Activated naive CD4-positive, alpha-beta T cell treated with anti-CD3 and anti-CD28 coated beads for 36 hours (primary cell): ENCODE measurements around the gene THSD4. TPM values are rescaled to one million over a fixed set of nuclear protein-coding genes. Genes with fewer than 3 reads are reported as not detected.

ENCODE experiments used
- CTCF ChIA-PET: fragments of 350-600 bp; sonication (Branson Sonifier 250); formaldehyde crosslinking; loops from one replicate; lab custom pipeline; 2021; ENCODE audit warnings: antibody characterized with exemption; lab: Charles Lee
- DNase-seq: peaks from one replicate; pipeline ENCODE4 v3.0.0-alpha.2; 2020
- H3K27ac Mint-ChIP-seq: one replicate; pipeline ENCODE4 v1.8.0; 2021; ENCODE audit warnings: mild to moderate bottlenecking, mixed read lengths
- H3K27me3 Mint-ChIP-seq: one replicate; pipeline ENCODE4 v1.8.0; 2021; ENCODE audit warnings: low read depth, mixed read lengths
- H3K36me3 Mint-ChIP-seq: one replicate; pipeline ENCODE4 v1.8.0; 2021; ENCODE audit warnings: low read depth, mixed read lengths
- H3K4me1 Mint-ChIP-seq: one replicate; pipeline ENCODE4 v1.8.0; 2021; ENCODE audit warnings: low read depth, mixed read lengths
- H3K4me3 Mint-ChIP-seq: one replicate; pipeline ENCODE4 v1.8.0; 2021; ENCODE audit warnings: mild to moderate bottlenecking, moderate library complexity, mixed read lengths
- H3K9me3 Mint-ChIP-seq: one replicate; pipeline ENCODE4 v1.8.0; 2021; ENCODE audit warnings: mixed read lengths
- intact Hi-C: fragments of 100-400 bp; cut with micrococcal nuclease; formaldehyde crosslinking; loops from one replicate; pipeline ENCODE4 v1.15.1; 2023
- total RNA-seq, 2 experiments: library from RNA; stranded (reverse); gene quantifications; one replicate each; pipeline ENCODE4 v1.2.3, GENCODE V29; 2021

THSD4 gene
- total RNA-seq, 2 experiments from 2014 or later: not detected

DNA sequence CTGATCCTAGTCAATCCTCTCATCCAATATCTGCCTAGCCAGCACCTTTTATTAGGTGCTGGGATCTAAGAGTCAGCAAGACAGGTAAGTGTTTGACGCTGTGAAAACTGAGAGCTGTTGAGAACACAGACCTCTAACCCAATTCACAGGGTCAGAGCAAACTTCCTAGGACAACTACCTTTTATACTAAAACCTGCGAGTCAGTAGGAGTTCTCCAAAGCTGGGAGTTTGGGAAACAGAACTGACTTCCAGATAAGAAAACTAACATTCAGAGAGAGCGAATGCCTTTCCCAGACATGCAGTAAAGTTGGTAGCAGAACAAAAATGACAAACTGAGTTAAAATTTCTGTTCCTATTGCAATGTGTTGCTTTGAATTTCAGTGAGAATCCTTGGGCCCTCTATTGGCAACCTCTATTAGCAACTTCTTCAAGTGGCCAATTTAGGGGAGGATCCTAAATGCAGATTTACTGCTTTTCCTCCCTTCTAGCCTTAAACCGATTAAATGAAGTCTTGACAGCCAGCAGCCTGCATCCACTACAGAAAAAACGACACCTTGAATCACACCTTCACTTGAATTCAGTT is 706.4 kb downstream of the THSD4 start:
- no peaks in the 10 kb centered on the region for H3K4me1 Mint-ChIP-seq
- no peak overlapping the region for H3K27ac Mint-ChIP-seq
- H3K9me3 Mint-ChIP-seq: peaks cover 49% of the 10 kb centered on the region
- H3K4me3 Mint-ChIP-seq: no peak overlapping the region
- peaks cover 40% of the 10 kb centered on the region for H3K36me3 Mint-ChIP-seq
- DNase-seq: no peak
- intact Hi-C loops: no loop called here
- H3K27me3 Mint-ChIP-seq: no peaks in the 10 kb centered on the region
- CTCF ChIA-PET: no interaction called here

DNA sequence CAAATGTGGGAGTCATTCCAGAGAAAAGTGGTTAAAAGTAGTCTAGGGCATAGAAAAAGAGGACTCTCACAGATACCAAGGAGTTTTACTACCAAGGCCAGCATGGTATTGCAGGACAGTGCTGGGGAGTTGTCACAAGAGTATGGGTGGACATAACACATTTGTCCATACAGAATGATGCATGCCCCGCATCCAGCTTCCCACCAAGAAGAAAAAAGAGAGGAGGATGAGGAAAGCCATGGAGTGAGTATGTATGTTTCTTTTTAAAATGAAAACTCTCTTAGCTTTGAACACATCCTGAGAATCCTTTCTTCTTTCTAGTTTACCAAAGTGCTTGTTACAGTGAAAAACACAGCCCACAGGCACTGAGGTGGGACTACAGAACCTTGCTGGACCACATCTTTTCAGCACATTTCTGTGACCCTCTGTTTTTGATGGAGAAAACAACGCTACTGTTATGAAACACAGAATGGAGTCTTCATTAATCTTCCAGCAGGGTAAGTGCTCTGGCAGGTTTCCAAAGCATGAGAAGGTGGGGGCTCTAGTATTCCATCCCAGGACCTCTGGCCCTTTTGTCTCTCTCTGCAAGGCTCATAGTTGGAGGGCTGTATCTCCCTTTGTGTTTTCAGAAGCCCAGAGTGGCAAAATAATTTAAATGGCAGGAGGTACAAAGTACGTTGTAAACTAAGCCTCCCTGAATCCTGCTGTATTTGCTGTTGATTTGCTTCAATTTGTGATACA is 707.8 kb downstream of the THSD4 start:
- Mint-ChIP-seq H3K36me3 (peaks cover 54% of the 10 kb centered on the region), H3K27me3 (no peaks in the 10 kb centered on the region), H3K4me1 (no peaks in the 10 kb centered on the region), H3K4me3 (no peak overlapping the region), H3K27ac (no peak overlapping the region), H3K9me3 (peaks cover 47% of the 10 kb centered on the region)
- CTCF ChIA-PET: interaction anchor here (0.6 kb wide), 1 partner anchor 1496 kb away, joined by 3 read pairs; no protein-coding TSS in a partner anchor
- DNase-seq: no peak
- intact Hi-C loops: no loop called here

DNA sequence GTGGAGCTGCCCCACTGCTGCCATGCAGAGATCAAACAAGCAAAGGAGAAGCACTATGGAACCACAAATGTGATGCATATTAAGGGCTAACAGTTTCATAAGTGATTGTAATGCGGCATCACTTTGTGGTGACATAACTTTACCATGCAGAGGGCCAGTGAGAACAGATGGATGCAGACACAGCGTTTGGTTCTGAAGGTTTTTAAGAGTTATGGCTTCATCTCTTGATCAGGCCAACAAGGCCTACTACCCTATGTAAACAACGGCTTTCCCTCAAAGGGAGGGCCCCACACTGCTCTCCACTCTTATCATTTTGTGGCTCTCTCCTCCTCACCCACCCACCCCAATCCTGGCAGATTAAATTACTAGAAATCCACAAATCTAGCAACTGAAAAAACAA is 708.5 kb downstream of the THSD4 start:
- no peak for DNase-seq
- intact Hi-C loops: no loop called here
- H3K27me3 Mint-ChIP-seq: no peaks in the 10 kb centered on the region
- H3K4me1 Mint-ChIP-seq: no peaks in the 10 kb centered on the region
- CTCF ChIA-PET: no interaction called here
- peaks cover 43% of the 10 kb centered on the region for H3K9me3 Mint-ChIP-seq
- peaks cover 61% of the 10 kb centered on the region for H3K36me3 Mint-ChIP-seq
- H3K4me3 Mint-ChIP-seq: no peak overlapping the region
- no peak overlapping the region for H3K27ac Mint-ChIP-seq

DNA sequence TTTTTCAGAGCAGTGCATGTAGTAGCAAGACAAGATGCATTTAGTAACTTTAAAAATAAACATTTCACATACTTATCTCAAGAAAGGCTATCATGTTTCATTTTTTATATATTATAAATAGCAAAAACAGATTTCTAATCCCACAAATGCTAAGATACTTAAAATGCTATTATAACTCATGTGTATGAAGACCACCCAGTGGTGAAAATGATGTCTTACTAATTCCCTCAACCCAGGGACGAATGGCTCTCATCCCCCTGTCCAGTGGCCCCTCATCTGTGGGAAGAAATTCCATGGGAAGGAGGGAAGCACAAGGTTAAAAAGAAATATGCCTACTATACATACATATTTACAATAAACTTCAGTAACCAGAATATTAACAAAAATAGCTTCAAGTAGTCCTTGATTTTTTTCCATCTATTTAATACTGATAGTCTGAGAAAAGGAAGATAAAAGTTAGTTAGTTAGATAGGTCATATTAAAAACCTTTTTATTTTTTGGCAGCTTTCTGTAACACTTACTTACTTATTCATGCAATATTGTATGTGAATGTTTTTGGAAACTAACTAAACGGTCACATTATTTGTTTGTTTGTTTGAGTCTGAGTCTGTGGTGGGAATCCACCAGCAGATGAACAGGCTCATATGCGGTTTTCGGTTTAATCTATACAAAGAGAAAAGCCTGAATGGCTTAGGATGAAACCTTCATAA is 709.9 kb downstream of the THSD4 start:
- CTCF ChIA-PET: no interaction called here
- Mint-ChIP-seq H3K27ac (no peak overlapping the region), H3K4me3 (no peak overlapping the region), H3K36me3 (peaks cover 74% of the 10 kb centered on the region), H3K4me1 (no peaks in the 10 kb centered on the region), H3K9me3 (peaks cover 38% of the 10 kb centered on the region), H3K27me3 (no peaks in the 10 kb centered on the region)
- intact Hi-C loops: no loop called here
- no peak for DNase-seq

DNA sequence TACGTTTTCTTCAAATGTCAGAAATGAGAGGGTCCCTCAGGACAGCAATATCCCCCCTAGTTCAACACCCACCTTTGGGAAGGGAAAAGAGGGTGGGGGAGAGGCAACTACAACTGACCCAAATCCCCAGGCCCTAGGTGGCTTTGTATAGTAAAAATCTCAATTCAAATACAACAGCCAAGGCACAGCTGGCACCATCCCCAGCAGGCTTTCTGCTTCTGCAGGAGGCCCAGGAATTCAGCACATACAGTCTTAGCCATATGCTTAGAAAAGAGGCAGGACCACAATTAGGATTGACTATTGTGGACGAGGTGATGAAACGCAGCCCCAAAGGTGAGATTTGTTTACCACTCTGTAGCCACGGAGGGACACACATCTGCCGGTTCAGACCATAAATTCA is 710.9 kb downstream of the THSD4 start:
- CTCF ChIA-PET: no interaction called here
- Mint-ChIP-seq H3K4me3 (no peak overlapping the region), H3K4me1 (no peaks in the 10 kb centered on the region), H3K27ac (no peak overlapping the region), H3K9me3 (peaks cover 31% of the 10 kb centered on the region), H3K36me3 (peaks cover 75% of the 10 kb centered on the region), H3K27me3 (no peaks in the 10 kb centered on the region)
- intact Hi-C loops: no loop called here
- no peak for DNase-seq

DNA sequence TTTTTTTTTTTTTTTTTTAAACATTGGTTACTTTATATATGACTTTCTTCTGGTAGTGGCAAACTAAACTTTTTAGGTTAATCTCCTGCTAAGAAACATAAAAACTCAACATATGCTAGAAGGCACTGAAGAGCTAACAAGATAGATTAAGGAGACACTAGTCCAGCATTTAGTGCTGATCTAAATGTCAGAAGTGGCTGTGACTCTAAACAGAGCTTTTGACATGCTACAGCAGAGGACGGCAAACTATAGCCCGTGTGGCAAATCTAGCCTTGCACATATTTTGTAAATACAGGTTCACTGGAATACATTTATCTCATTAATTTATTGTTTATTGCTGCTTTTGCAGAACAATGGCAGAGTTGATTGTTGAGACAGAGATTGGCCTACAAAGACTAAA is 715.7 kb downstream of the THSD4 start:
- Mint-ChIP-seq H3K27ac (no peak overlapping the region), H3K4me3 (no peak overlapping the region), H3K36me3 (peaks cover 45% of the 10 kb centered on the region), H3K4me1 (no peaks in the 10 kb centered on the region), H3K27me3 (no peaks in the 10 kb centered on the region), H3K9me3 (no peaks in the 10 kb centered on the region)
- intact Hi-C loops: no loop called here
- CTCF ChIA-PET: interaction anchor here (0.6 kb wide), 1 partner anchor 611 kb away, joined by 3 read pairs; no protein-coding TSS in a partner anchor
- DNase-seq: no peak

Other genes with a start within 250 kb of the THSD4 start
- gene THAP10, start 223.0 kb upstream of the THSD4 start, total RNA-seq: not detected
- not detected for gene LRRC49, start 222.6 kb upstream of the THSD4 start, total RNA-seq